ENCODE data around the gene IGHMBP2.
"Not testable (repeated sequence)": the region's sequence is repeated elsewhere in the genome, so short reads cannot be mapped to it uniquely, and the experiment has no call there.

GRCh38 chr11:68884827-68885226, 18.9 kb upstream of the IGHMBP2 start:
- not testable (repeated sequence) for TF ChIP-seq POLR2AphosphoS5, POU2F2, TAF1 (IDR thresholded peaks at IDR 0.05; ENCODE audit: low read depth, low read length)

Data from GM12891 (cell line).